Chondrocyte (in vitro differentiated cells): ENCODE measurements around the gene RNF144A. TPM values are rescaled to one million over a fixed set of nuclear protein-coding genes. Genes with fewer than 3 reads are reported as not detected.

Experiments used
- DNase-seq: peaks from one replicate; pipeline ENCODE4 v3.0.0; 2021; ENCODE audit warnings: mixed read lengths, low spot score
- H3K27ac Mint-ChIP-seq: one replicate; pipeline ENCODE4 v1.8.0; 2021; ENCODE audit warnings: mild to moderate bottlenecking, moderate library complexity, mixed read lengths; ENCODE audit not compliant: unreplicated experiment
- H3K27me3 Mint-ChIP-seq: 2 replicates; pipeline ENCODE4 v1.8.0; 2021; ENCODE audit warnings: low read depth, mixed read lengths
- H3K36me3 Mint-ChIP-seq: 2 replicates; pipeline ENCODE4 v1.8.0; 2021; ENCODE audit warnings: low read depth, mixed read lengths
- H3K4me1 Mint-ChIP-seq: 2 replicates; pipeline ENCODE4 v1.8.0; 2021; ENCODE audit warnings: low read depth, mild to moderate bottlenecking, mixed read lengths
- H3K4me3 Mint-ChIP-seq: one replicate; pipeline ENCODE4 v1.8.0; 2021; ENCODE audit warnings: mild to moderate bottlenecking, moderate library complexity, mixed read lengths; ENCODE audit not compliant: unreplicated experiment
- H3K9me3 Mint-ChIP-seq: 2 replicates; pipeline ENCODE4 v1.8.0; 2021; ENCODE audit warnings: low read depth, mixed read lengths
- CTCF ChIP-seq: fragments of 200-600 bp; sonication (generic); IDR thresholded peaks from 2 replicates; pipeline ENCODE4 v1.5.0; 2021; ENCODE audit warnings: antibody characterized with exemption, mild to moderate bottlenecking, moderate library complexity
- total RNA-seq: library from RNA; stranded (reverse); gene quantifications from 3 replicates; pipeline ENCODE4 v1.2.1, GENCODE V29; 2021

The RNF144A gene
- total RNA-seq, 1 donor from 2014 or later, result 10.9 TPM

GRCh38 chr2:7071154-7071553 lies 153.9 kb downstream of the RNF144A start:
- H3K27me3 Mint-ChIP-seq, result peaks cover 6% of the 10 kb centered on the region
- DNase-seq, result no peak
- TF ChIP-seq CTCF, result no peak
- no peak overlapping the region for H3K27ac Mint-ChIP-seq
- H3K36me3 Mint-ChIP-seq, result peaks cover 2% of the 10 kb centered on the region
- peaks cover 2% of the 10 kb centered on the region for H3K9me3 Mint-ChIP-seq
- H3K4me1 Mint-ChIP-seq, result no peaks in the 10 kb centered on the region
- no peak overlapping the region for H3K4me3 Mint-ChIP-seq

GRCh38 chr2:7071916-7072556 lies 154.8 kb downstream of the RNF144A start:
- TF ChIP-seq CTCF, result no peak
- DNase-seq, result no peak
- Mint-ChIP-seq H3K36me3 (peaks cover 2% of the 10 kb centered on the region), H3K27me3 (peaks cover 6% of the 10 kb centered on the region), H3K27ac (no peak overlapping the region), H3K9me3 (peaks cover 2% of the 10 kb centered on the region), H3K4me3 (no peak overlapping the region), H3K4me1 (no peaks in the 10 kb centered on the region)

- H3K36me3 Mint-ChIP-seq, result peaks cover 2% of the 10 kb centered on the region
- no peaks in the 10 kb centered on the region for H3K4me1 Mint-ChIP-seq
- no peak for DNase-seq
- H3K27ac Mint-ChIP-seq, result no peak overlapping the region
- no peak overlapping the region for H3K4me3 Mint-ChIP-seq
- no peaks in the 10 kb centered on the region for H3K27me3 Mint-ChIP-seq
- TF ChIP-seq CTCF, result no peak
- H3K9me3 Mint-ChIP-seq, result peaks cover 2% of the 10 kb centered on the region
Measured at GRCh38 chr2:7073901-7074300, 156.7 kb downstream of the RNF144A start.

GRCh38 chr2:7075834-7076233 lies 158.6 kb downstream of the RNF144A start:
- H3K9me3 Mint-ChIP-seq, result peaks cover 2% of the 10 kb centered on the region
- no peak for DNase-seq
- no peak for TF ChIP-seq CTCF
- H3K27me3 Mint-ChIP-seq, result no peaks in the 10 kb centered on the region
- peaks cover 2% of the 10 kb centered on the region for H3K36me3 Mint-ChIP-seq
- no peaks in the 10 kb centered on the region for H3K4me1 Mint-ChIP-seq
- H3K27ac Mint-ChIP-seq, result no peak overlapping the region
- no peak overlapping the region for H3K4me3 Mint-ChIP-seq

- no peak for DNase-seq
- no peak for TF ChIP-seq CTCF
- Mint-ChIP-seq H3K4me1 (no peaks in the 10 kb centered on the region), H3K27me3 (no peaks in the 10 kb centered on the region), H3K4me3 (no peak overlapping the region), H3K36me3 (peaks cover 2% of the 10 kb centered on the region), H3K9me3 (peaks cover 2% of the 10 kb centered on the region), H3K27ac (no peak overlapping the region)
Measured at GRCh38 chr2:7077660-7078267, 160.6 kb downstream of the RNF144A start.
